ENCODE measurements around the gene MT4.
"Not testable (repeated sequence)": the region's sequence is repeated elsewhere in the genome, so short reads cannot be mapped to it uniquely, and the experiment has no call there.

Gene MT4

DNA sequence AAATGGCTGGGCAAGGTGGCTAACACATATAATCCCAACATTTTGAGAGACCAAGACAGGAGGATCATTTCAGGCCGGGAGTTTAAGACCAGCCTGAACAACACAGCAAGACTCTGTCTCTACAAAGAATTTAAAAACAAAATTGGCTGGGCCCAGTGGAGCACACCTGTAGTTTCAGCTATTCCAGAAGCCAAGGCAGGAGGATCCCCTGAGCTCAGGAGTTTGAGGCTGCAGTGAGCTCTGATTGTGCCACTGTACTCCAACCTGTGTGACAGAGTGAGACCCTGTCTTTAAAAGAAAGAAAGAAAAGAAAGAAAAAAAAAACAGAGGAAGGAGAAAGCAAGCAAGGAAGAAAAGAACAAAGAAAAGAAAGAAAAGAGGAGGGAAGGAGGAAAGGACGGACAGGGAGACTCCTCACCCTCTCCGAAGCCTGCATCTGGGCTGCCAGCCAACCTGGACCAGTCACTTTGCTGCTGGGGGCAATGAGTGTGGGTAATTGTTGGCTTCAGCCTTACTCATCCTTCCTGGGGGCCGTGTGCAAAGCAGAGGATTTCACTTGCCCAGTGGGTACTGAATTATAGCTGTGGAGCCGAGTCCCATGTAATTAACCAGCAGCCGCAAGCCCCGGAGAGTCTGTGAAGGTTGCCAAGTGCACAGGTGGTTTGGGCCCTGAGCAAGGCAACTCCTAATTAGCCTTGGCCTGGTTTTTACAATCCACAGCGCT, 6.7 kb upstream of the MT4 start:
- DNase-seq (ENCODE audit: low read depth in 2 of 2), result no peak

DNA sequence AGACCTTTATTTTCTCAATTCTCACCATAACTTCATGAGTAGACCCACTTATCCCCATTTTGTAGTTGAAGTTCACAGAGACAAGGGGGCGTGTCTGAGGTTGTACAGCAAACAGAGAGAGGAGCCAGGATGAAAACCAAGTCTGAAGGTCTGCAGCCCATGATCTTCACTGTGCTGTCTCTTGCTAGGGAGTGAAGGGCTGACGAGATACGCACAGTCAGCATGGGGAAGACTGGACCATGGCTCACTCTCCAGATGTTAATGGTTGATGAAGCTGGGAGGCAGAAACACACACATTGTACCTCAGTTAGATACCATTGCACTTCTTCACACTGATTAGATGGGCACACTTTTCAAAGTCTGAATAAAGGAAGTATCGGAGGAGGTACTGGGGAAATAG, 5.8 kb upstream of the MT4 start:
- DNase-seq (ENCODE audit: low read depth in 2 of 2), result no peak

DNA sequence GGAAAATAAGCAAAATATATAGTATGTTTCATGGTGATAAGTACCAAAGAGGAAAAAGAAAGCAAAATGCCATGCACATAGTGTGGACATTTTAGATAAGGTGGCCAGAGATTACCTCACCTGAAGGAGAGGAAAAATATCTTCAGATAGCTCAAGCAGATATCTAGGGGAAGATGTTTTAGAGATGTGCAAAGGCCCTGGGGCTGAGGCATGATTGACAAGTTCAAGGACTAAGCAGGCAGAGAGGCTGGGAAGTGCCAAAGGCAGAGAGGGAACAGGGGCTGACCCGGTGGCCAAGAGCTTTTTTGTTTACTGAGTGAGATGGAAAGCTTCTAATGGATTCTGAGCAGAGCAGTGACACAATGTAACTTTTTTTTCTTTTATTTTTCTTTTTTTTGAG, 4.4 kb upstream of the MT4 start:
- DNase-seq (ENCODE audit: low read depth in 2 of 2), result no peak

DNA sequence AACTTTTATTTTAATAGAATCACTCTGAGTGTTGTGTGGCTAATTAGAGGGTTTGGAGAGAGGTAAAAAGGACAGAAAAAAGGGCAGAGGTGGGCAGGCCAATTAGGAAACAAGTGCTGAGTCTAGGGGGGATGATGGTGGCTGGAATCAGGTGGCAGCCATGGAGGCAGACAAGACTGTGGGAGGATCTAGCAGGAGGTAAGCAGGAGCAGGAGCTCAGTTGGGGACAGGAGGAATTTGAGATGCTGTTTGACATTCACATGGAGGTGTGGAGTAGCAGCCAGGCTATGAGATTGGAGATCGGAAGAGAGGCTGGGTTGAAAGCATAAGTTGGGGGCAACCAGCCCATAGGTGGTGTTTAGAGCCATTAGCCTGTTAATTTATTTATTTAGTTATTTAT, 3.7 kb upstream of the MT4 start:
- DNase-seq (ENCODE audit: low read depth in 2 of 2), result no peak

DNA sequence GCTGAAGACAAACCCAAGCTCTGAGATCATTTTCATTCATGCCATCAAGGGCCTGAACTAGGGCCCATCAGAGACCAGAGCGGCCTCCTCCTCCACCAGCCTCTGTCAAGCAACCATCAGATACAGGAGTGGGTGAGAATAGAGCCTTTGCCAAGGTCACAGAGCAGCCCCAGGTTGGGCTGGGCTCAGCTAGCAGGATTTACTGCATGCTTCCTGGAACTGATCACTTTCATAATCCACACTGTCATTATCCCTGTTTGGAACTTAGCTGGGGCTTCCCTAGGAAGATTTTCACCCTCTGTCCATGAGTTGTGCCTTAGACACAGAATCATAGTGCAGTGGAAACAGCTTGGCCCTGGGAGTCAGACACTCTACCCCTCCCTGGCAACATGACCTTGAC, 5.1 kb downstream of the MT4 start:
- no peak for DNase-seq (ENCODE audit: low read depth in 2 of 2)

DNA sequence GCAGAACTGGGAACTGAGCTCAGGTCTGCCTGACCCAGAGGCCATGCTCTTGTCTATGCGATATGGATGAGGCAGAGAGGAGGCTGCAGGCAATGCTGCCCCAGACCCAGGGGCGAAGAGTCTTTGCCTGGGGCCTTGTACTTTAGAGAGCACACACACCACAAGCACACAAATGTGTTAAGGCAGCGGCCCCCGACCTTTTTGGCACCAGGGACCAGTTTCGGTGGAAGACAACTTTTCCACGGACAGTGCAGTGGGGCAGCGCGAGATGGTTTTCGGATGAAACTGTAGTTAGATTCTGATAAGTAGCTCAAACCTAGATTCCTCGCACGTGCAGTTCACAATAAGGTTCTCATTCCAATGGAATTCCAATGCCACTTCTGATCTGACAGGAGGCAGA, 6.7 kb downstream of the MT4 start:
- DNase-seq (ENCODE audit: low read depth in 2 of 2), result no peak

DNA sequence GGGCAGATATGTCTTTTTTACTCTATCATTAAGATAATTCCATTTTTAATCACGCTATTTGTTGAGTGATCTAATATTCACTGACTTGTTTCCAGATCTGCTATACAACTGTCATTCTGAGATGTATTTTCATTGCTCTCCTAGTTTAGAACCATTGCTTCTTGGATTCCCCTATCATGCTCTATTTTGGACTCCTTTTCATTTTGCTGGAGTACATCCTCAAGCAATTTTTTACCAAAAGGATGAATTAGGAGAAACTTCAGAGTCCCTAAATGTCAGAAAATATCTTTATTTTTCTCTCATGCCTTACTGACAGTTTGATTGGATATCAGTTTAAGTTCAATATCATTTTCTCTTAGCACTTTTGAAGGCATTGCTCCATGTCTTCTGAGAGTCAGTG, 9.8 kb downstream of the MT4 start:
- DNase-seq (ENCODE audit: low read depth in 2 of 2), result no peak

DNA sequence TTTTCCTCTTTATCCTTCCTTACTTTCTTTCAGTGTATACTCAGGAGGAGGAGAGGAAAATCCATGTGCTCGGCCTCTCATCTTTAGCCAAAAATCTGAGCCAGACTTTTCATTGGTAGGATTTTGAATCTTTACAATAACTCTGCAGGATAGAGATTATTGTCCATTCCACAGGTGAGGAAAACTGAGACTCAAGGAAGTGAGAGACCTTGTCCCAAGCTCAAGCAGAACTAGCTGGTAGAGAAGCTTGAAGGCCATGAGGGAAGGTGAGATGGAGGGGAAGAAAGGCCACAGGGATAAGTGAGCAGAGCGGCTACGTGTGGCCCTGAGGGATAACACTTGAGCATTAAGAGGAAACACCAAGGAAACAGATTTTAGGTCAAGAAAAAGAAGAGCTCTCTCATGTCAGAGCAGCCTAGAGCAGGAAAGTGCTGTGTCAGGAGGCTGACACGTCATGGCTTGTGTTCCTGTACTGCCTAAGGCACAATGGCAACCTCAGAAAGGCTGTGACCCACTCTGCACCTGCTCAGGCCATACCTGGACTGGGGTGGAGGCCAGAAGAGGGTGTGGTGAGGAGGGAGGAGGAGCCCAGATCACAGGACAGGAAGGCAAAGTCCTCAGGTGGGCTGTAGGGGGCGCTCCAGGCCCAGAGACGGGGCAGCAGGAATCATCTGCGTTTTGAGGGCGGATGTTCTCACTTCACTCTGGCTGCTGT, 11.9 kb downstream of the MT4 start:
- DNase-seq (ENCODE audit: low read depth in 2 of 2), result peak; percentile 62 to 76

DNA sequence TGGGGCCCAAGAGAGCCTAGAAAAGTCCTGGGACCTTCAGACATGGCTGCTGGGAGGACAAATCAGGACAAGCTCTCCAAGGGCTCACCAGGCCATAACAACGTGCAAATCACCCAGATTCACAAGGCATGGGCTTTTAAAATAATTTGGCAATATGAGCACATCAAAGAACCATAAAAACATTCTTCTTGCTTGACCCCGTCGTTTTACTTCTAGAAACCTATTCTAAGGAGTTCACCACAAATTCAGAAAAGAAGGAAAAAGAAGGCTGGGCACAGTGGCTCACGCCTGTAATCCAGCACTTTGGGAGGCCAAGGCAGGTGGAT, 12.4 kb downstream of the MT4 start:
- DNase-seq (ENCODE audit: low read depth in 2 of 2), result no peak

DNA sequence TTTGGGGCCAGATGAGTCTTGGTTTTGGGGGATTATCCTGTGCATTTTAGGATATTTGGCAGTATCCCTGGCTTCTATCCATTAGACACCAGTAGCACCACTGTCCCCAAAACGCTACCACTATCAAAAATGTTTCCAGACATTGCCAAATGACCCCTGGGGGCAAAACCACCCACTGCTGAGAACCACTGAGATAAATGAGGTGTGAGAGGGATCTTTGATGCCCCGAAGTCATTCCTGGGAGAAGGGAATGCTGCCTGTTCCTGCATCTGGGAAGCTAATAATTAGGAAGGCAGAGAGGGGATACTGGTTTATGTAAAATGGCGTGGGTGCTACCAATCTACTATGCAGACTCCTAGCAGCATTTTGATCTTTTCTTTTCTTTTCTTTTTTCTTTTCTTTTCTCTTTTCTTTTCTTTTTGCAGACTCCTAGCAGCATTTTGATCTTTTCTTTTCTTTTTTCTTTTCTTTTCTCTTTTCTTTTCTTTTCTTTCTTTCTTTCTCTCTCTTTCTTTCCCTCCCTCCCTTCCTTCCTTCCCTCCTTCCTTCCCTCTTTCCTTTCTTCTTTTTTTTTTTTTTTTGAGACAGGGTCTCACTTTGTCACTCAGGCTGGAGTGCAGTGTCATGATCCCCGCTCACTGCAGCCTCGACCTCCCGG, 15.6 kb downstream of the MT4 start:
- no peak for DNase-seq (ENCODE audit: low read depth in 2 of 2)

DNA sequence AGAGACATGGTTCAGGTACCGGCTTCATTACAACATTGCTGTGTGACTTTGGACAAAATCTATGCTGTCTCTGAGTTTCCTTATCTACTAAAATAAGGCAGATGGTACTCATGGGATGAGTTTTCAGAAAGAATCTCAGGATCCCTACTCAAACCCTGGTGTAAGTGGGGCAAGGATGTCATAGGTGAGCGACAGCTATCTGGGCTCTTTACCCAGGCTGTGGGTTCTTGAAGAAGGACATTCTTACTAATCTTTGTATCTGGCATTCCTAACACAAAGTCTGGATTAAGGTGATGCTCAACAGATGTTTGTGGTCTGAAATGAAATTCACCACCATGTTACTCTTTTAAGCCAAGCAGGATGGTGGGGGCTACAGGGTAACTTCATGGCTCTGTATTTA, 18.0 kb downstream of the MT4 start:
- not testable (repeated sequence) for DNase-seq (ENCODE audit: low read depth in 2 of 2)

DNA sequence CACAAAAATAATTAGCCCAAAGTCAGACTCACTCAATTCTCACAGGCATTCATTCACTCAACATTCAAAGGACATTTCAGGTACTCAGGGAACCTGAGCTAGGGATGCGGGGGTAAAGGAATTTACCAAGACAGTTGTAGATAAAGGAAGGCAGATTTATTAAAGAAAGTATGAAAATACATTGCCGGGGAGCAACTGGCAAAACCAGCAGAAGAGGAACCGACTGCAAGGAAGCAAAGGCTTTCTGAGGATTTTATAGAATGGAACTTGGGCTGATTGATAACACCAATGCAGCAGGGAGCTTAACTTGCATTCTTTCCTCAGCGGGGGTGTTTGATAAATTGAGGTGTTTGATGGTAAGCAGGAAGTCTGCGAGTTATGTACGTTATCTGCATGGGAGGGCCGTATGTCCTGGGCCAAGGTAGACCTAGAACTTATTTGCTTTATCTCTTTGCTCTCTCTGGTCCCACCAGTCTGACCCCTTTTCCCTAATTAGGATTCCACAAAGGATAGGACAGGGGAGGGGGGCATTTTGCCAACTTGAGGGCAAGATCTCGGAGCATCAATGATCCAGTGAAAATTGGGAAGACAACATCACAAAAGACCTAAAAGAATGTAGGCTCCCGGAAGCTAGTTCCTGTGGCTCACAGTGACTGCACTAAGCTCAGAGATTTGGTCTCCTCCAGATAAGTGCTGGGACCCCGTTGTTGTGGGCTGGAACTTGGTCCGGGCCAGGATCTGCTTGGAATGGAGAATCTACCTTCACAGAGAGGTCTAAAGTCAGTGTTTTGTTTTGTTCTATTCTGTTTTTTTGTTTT, 18.7 kb downstream of the MT4 start:
- DNase-seq (ENCODE audit: low read depth in 2 of 2), result no peak

DNA sequence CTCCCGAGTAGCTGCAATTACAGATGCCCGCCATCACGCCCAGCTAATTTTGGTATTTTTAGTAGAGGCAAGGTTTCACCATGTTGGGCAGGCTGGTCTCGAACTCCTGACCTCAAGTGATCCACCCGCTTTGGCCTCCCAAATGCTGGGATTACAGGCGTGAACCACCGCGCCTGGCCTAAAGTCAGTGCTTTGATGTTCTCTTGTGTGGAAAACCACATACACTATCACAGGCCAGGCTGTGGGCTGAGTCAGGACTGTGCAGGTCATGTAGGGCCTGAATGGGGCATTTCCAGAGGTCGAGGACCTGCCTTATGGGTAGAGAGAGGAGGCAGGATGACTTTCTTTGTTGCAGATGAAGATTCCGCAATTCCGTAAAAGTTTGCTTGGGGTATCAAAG, 19.4 kb downstream of the MT4 start:
- DNase-seq (ENCODE audit: low read depth in 2 of 2), result no peak

DNA sequence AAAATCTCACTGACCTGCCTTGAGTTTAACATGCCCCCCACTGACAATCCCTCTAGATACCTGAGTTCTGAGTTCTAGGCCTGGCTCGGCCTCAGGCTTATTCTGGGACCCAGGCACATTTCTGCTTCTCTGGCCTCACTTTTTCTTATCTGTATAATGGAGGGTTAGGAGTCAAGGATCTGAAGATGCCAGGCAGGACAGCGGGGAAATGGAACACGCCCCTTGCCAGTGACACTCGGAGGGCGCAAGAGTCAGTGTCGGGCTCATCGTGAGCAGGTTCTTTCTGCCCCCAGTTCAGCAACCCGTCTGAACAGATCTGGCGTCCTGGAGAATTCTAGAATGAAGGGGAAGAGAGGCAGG, 23.9 kb downstream of the MT4 start:
- no peak for DNase-seq (ENCODE audit: low read depth in 2 of 2)

DNA sequence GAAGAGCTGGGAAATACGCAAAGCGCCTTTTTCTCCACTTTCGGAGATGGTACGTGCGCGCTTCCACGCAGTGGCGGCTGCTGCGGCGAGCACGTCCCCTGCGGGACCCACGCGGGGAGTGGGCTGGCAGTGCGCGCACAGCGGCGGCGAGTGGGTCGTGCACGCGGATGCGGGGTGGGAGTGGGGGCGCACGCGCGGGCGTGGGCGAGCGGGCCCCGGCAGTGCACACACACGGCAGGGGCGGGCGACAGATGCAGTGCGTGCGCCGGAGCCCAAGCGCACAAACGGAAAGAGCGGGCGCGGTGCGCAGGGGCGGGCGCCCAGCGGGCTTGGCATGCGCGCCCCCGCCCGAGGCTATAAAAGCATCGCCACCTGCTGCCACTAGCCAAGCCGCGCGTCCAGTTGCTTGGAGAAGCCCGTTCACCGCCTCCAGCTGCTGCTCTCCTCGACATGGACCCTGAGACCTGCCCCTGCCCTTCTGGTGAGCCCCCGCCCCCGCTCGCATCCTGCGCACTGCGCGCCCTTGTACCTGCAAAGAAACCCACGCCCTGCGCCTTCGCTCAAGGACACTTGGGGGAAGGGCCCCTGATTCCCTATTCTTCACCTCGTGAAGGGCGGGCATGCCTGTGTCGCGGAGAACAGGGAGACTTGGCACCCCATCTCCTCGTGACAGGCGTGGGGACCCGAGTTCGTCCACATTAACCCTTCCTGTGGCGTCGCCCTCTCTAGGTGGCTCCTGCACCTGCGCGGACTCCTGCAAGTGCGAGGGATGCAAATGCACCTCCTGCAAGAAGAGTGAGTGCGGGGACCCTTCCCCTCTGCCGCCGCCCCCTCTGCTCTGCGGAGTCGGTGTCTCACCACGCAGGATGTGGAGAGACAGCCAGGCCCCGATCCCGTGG, 24.5 kb downstream of the MT4 start, which contains the start of gene MT3:
Gene MT3, plus strand, starts transcription at position 388 of the 899 bp plus-strand sequence. Its CDS starts 63 bp downstream, at position 451.
- DNase-seq (ENCODE audit: low read depth in 2 of 2), result peak in 1 of 2 donors; percentile 30

DNA sequence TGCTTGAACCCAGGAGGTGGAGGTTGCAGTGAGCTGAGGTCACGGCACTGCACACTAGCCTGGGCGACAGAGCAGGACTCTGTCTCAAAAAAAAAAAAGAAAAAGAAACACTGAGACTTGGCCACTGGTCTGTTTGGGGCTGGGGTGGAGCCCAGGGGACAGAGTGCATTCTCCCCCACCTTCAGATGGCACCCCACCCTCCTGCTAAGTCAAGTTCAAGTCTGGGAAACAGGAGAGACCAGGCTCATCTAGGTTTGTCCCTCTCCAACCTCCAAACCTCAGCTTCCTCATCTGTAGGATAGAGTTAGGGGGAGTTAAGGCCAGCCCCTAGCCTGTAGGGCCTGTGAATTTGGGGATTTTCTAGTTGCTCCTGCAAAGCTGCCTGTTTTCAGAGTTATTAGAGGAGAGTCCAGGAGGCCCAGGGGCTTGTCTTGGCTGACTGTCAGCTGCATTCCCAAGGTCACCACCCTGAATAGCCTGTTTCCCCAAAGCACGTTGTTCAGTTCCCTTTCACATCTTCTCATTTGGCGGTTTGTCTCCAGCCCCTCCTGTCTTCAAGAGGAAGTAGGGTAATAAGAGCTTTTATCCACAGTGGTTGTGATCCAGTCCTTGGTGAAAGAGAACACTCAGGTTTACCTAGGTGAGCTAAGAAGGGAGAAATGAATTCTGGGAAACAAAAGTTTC, 26.6 kb downstream of the MT4 start:
- DNase-seq (ENCODE audit: low read depth in 2 of 2), result no peak

DNA sequence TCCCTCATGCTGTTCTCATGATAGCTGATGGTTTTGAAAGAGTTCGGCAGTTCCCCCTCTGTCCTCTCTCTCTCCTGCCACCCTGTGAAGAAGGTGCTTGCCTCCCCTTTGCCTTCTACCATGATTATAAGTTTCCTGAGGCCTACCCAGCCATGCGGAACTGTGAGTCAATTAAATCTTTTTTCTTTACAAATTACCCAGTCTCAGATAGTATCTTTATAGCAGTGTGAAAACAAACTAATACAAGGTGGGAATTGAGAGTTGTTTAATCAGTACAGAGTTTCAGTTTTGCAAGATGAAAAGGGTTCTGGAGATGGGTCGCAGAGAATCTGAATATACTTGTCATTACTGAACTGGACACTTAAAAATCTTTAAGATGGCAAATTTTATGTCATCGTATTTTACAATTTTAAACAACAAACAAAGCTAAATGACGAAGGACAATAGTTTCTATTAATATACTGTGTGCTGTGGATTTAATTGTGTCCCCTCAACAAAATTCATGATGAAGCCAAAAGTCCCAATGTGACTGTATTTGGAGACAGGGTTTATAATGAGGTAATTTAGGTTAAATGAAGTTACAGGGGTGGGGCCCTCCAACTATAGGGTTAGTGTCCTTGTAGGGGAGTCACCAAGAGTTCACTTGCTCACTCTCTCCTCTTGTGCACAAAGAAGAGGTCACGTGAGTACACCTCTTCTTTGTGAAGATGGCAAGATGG, 28.9 kb downstream of the MT4 start:
- no peak for DNase-seq (ENCODE audit: low read depth in 2 of 2)

DNA sequence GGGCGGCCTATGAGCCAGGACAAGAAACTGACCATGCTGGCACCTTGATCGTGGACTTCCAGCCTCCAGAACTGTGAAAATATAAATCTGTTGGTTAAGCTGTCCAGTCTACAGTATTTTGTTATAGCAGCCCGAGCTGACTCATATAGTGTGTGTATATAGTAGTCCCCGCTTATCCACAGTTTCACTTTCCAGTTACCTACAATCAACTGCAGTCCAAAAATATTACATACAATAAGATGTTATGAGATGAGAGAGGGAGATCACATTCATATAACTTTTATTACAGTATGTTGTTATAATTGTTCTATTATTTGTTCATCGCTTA, 29.4 kb downstream of the MT4 start:
- no peak for DNase-seq (ENCODE audit: low read depth in 2 of 2)

DNA sequence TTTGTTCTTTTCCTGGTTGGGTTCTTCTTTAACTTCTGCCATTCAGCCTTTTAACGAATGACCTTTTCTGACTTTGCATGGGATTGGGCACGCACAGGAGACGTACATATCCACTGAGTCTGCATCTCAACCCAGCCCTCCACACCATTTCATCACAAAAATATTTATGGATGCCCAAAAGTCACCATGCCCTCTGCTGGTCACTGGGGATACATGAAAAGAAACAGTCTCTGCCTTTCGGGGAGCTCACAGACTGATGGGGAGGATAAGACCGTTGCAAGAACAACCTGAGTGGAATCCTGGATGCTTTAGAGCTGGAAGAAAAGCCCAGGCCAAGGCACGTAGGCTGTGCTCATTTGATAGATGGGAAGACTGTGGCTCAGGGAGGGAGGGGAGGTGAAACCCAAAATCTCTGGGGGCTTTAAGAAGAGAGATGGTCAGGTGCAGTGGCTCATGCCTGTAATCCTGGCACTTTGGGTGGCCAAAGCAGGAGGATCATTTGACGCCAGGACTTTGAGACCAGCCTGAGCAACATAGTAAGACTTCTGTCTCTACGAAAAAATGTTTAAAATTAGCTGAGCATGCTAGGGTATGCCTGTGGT, 35.6 kb downstream of the MT4 start:
- DNase-seq (ENCODE audit: low read depth in 2 of 2), result no peak

DNA sequence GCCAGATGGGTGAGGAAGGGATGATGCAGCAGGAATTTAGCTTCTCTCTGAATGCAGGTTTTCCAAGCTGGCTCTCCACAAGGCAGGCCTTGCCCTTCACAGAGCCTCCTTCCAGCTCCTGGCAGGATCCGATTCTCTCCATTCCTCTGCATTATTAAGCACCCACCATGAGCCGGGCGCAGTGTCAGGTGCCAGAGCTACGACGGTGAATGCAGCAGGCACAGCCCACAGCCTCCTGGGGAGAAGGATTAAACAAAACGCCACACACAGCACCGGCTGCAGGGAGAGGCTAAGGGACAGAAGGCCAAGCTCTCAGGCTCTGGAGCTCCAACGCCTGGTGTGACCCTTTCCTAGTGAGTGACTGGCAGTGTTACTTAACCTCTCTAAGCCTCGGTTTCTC, 36.5 kb downstream of the MT4 start:
- no peak for DNase-seq (ENCODE audit: low read depth in 2 of 2)
